Omental fat pad (tissue), 4 donors: ENCODE measurements around the gene PLCG2. TPM values are rescaled to one million over a fixed set of nuclear protein-coding genes. Genes with fewer than 3 reads are reported as not detected.
"Not testable (repeated sequence)": the region's sequence is repeated elsewhere in the genome, so short reads cannot be mapped to it uniquely, and the experiment has no call there.

ENCODE experiments used
- ATAC-seq: fragments of 150-250 bp; one replicate; pipeline ENCODE4 v1.9.1; 2016; ENCODE audit warnings: mild to moderate bottlenecking, moderate library complexity; ENCODE audit not compliant: low FRiP score
- DNase-seq: peaks from one replicate; pipeline ENCODE4 v3.0.0-alpha.2; 2019; ENCODE audit warnings: low spot score
- CTCF ChIP-seq, 3 donors: fragments of 450-650 bp; IDR thresholded peaks; one replicate each; pipeline ENCODE4 v1.5.1; 2016 to 2017; ENCODE audit warnings: antibody characterized with exemption in 3 of 3, mild to moderate bottlenecking in 3 of 3, moderate library complexity in 2 of 3
- total RNA-seq, 4 donors: library from RNA; depleted of rRNA; stranded (reverse); fragments of >200 nt; gene quantifications; one replicate each; pipeline ENCODE4 v1.1.0, GENCODE V29; 2016

The PLCG2 gene
- total RNA-seq, 4 donors from 2014 or later, result 8.3 to 59.6 (median 19.9) TPM

GRCh38 chr16:81928975-81929374 lies 149.9 kb downstream of the PLCG2 start:
- TF ChIP-seq CTCF (IDR thresholded peaks at IDR 0.05), result no peak
- ATAC-seq (no peak), DNase-seq (no peak)

- ATAC-seq (no peak), DNase-seq (no peak)
- no peak for TF ChIP-seq CTCF (IDR thresholded peaks at IDR 0.05)
These were observed 150.8 kb downstream of the PLCG2 start for GRCh38 chr16:81929841-81930240.

GRCh38 chr16:81931927-81932326 lies 152.8 kb downstream of the PLCG2 start:
- ATAC-seq (no peak), DNase-seq (no peak)
- no peak for TF ChIP-seq CTCF (IDR thresholded peaks at IDR 0.05)

- ATAC-seq (no peak), DNase-seq (no peak)
- no peak for TF ChIP-seq CTCF (IDR thresholded peaks at IDR 0.05)
These were observed 153.6 kb downstream of the PLCG2 start for GRCh38 chr16:81932668-81933067.

- no peak for TF ChIP-seq CTCF (IDR thresholded peaks at IDR 0.05)
- ATAC-seq, result no peak
- DNase-seq, result no peak
These were observed 154.3 kb downstream of the PLCG2 start for GRCh38 chr16:81933361-81933760.

GRCh38 chr16:81934711-81935110 lies 155.6 kb downstream of the PLCG2 start:
- not testable (repeated sequence) for DNase-seq, ATAC-seq

- ATAC-seq, result no peak
- no peak for TF ChIP-seq CTCF (IDR thresholded peaks at IDR 0.05)
These were observed 157.3 kb downstream of the PLCG2 start for GRCh38 chr16:81936209-81937000.

More at GRCh38 chr16:81936209-81937000, 157.3 kb downstream of the PLCG2 start:
- DNase-seq, result no peak
